Measurements from ENCODE around the gene WDR35.
"Not testable (repeated sequence)": the region's sequence is repeated elsewhere in the genome, so short reads cannot be mapped to it uniquely, and the experiment has no call there.

The WDR35 gene

GRCh38 chr2:19894134-19894792 is 95.6 kb downstream of the WDR35 start:
- no peak for DNase-seq (ENCODE audit: low read depth in 3 of 3)

- DNase-seq (ENCODE audit: low read depth in 3 of 3) = no peak
Observed at GRCh38 chr2:19893520-19894133, 96.3 kb downstream of the WDR35 start.

- not testable (repeated sequence) for DNase-seq (ENCODE audit: low read depth in 3 of 3)
Observed at GRCh38 chr2:19891971-19892370, 97.9 kb downstream of the WDR35 start.

GRCh38 chr2:19890104-19890503 is 99.8 kb downstream of the WDR35 start:
- no peak for DNase-seq (ENCODE audit: low read depth in 3 of 3)

- DNase-seq (ENCODE audit: low read depth in 3 of 3) = no peak
Observed at GRCh38 chr2:19888831-19889230, 101.1 kb downstream of the WDR35 start.

GRCh38 chr2:19887510-19887909 is 102.4 kb downstream of the WDR35 start:
- DNase-seq (ENCODE audit: low read depth in 3 of 3) = no peak

- DNase-seq (ENCODE audit: low read depth in 3 of 3) = no peak
Observed at GRCh38 chr2:19886261-19886660, 103.6 kb downstream of the WDR35 start.

GRCh38 chr2:19885791-19886190 is 104.1 kb downstream of the WDR35 start:
- DNase-seq (ENCODE audit: low read depth in 3 of 3) = no peak

GRCh38 chr2:19883971-19884720 is 105.8 kb downstream of the WDR35 start:
- no peak for DNase-seq (ENCODE audit: low read depth in 3 of 3)

- DNase-seq (ENCODE audit: low read depth in 3 of 3) = no peak
Observed at GRCh38 chr2:19883486-19883885, 106.4 kb downstream of the WDR35 start.

GRCh38 chr2:19882286-19882685 is 107.6 kb downstream of the WDR35 start:
- DNase-seq (ENCODE audit: low read depth in 3 of 3) = no peak

- DNase-seq (ENCODE audit: low read depth in 3 of 3) = no peak
Observed at GRCh38 chr2:19881908-19882265, 108.0 kb downstream of the WDR35 start.

GRCh38 chr2:19881221-19881907 is 108.5 kb downstream of the WDR35 start:
- DNase-seq (ENCODE audit: low read depth in 3 of 3) = no peak

GRCh38 chr2:19880191-19880590 is 109.7 kb downstream of the WDR35 start:
- not testable (repeated sequence) for DNase-seq (ENCODE audit: low read depth in 3 of 3)

- no peak for DNase-seq (ENCODE audit: low read depth in 3 of 3)
Observed at GRCh38 chr2:19879120-19879519, 110.8 kb downstream of the WDR35 start.

- DNase-seq (ENCODE audit: low read depth in 3 of 3) = no peak
Observed at GRCh38 chr2:19878268-19879046, 111.4 kb downstream of the WDR35 start.

GRCh38 chr2:19876751-19877150 is 113.2 kb downstream of the WDR35 start:
- no peak for DNase-seq (ENCODE audit: low read depth in 3 of 3)

GRCh38 chr2:19875280-19875679 is 114.6 kb downstream of the WDR35 start:
- DNase-seq (ENCODE audit: low read depth in 3 of 3) = no peak

GRCh38 chr2:19874726-19875125 is 115.2 kb downstream of the WDR35 start:
- no peak for DNase-seq (ENCODE audit: low read depth in 3 of 3)

- no peak for DNase-seq (ENCODE audit: low read depth in 3 of 3)
Observed at GRCh38 chr2:19873014-19873413, 116.9 kb downstream of the WDR35 start.

GRCh38 chr2:19872302-19872701 is 117.6 kb downstream of the WDR35 start:
- no peak for DNase-seq (ENCODE audit: low read depth in 3 of 3)

GRCh38 chr2:19871836-19872235 is 118.1 kb downstream of the WDR35 start:
- DNase-seq (ENCODE audit: low read depth in 3 of 3) = no peak
